Measurements from ENCODE around the gene RAB36. TPM values are rescaled to one million over a fixed set of nuclear protein-coding genes. Genes with fewer than 3 reads are reported as not detected.

The RAB36 gene
- total and polyA plus RNA-seq, 12 donors, result 4.0 to 13.0 (median 7.2) TPM

DNA sequence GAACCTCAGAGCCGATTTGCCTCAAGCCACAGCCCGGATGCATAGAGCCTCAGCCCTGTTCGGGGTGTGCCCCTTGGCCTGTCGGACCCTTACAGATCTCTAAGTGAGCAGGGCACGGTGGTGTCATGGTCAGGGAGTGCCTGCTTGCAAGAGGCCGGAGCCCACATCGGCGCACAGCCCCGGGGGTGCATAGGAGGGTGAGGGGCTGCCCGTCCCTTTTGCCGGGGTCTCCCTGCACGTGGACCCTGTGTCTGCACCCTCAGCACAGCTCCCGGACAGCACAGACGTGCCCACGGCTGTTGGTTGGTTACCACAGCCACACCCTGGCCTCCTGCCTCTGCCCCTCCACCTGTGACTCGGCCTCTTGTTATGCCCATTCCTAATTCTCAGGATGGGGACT is 6.5 kb downstream of the RAB36 start:
- Histone ChIP-seq H3K4me3 (no peak overlapping the region), H3K27me3 (no peaks in the 10 kb centered on the region), H3K4me1 (replicated peaks in 1 of 2) (no peaks in the 10 kb centered on the region), H3K27ac (no peak overlapping the region), H3K9me3 (replicated peaks in 1 of 3) (no peaks in the 10 kb centered on the region), H3K36me3 (replicated peaks in 1 of 2) (peaks cover 0 to 4% of the 10 kb centered on the region in 2 donors)
- intact Hi-C loops (cut with DNase I), result loop anchor here in 1 of 2 donors (10.0 kb wide), 1 partner anchor 77 kb away; the partner anchor contains the start of gene GNAZ
- no peak for DNase-seq
- WGBS, 4 donors, result 91 to 100% (median 94%) methylated on average over 5 to 16 of the region's 16 CpGs
- no peak for TF ChIP-seq POLR2A (IDR thresholded peaks at IDR 0.05)
- TF ChIP-seq, protein P1, sequence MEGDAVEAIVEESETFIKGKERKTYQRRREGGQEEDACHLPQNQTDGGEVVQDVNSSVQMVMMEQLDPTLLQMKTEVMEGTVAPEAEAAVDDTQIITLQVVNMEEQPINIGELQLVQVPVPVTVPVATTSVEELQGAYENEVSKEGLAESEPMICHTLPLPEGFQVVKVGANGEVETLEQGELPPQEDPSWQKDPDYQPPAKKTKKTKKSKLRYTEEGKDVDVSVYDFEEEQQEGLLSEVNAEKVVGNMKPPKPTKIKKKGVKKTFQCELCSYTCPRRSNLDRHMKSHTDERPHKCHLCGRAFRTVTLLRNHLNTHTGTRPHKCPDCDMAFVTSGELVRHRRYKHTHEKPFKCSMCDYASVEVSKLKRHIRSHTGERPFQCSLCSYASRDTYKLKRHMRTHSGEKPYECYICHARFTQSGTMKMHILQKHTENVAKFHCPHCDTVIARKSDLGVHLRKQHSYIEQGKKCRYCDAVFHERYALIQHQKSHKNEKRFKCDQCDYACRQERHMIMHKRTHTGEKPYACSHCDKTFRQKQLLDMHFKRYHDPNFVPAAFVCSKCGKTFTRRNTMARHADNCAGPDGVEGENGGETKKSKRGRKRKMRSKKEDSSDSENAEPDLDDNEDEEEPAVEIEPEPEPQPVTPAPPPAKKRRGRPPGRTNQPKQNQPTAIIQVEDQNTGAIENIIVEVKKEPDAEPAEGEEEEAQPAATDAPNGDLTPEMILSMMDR (IDR thresholded peaks at IDR 0.05), result no peak

DNA sequence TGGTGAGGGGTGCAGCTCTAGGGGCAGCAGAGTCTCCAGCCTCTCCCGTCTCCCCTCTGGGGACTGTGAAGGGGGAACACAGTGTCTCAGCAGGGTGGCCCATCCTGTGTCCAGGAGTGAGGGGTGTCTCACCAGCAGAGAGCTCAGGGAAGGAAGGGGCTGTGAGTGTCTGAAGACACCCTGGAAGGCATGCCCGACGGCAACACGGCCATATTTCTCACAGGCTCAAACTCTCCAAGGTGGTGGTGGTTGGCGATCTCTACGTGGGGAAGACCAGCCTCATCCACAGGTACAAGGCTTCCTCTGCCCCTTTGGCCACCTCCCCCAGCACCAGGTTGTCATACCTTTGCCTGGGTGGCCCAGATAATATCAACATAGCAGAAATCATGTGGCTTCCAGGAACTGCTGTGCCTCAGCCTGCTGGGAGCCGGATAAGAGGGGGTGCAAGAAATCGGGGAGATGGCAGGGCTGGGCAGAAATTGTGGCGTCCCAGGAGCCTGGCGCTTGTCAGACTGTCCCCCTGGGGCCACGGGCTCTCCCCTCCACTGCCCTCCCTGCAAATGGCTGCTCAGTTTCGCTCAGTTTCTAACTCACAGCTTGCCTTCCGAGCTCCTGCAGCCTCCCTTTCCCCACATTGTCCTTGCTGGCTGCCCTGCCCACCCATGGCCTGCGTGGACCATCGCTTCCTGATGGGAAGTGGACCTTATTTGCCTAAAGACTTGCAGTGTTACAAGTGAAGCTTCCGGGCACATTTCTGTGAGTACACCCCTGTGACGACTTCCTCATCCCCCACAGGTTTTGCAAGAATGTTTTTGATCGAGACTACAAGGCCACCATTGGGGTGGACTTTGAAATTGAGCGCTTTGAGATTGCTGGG is 7.2 kb downstream of the RAB36 start:
- no peak for TF ChIP-seq POLR2A (IDR thresholded peaks at IDR 0.05)
- TF ChIP-seq, protein P1 (IDR thresholded peaks at IDR 0.05), result no peak
- no peaks in the 10 kb centered on the region for H3K27me3 ChIP-seq
- intact Hi-C loops (cut with DNase I), result loop anchor here in 1 of 2 donors (10.0 kb wide), 1 partner anchor 78 kb away; the partner anchor contains the start of gene GNAZ
- no peak for DNase-seq
- peaks cover 0 to 4% of the 10 kb centered on the region in 2 donors for H3K36me3 ChIP-seq (replicated peaks in 1 of 2)
- no peaks in the 10 kb centered on the region for H3K4me1 ChIP-seq (replicated peaks in 1 of 2)
- no peak overlapping the region for H3K4me3 ChIP-seq
- WGBS, 4 donors, result 86 to 94% (median 89%) methylated on average over 14 to 19 of the region's 19 CpGs
- no peaks in the 10 kb centered on the region for H3K9me3 ChIP-seq (replicated peaks in 1 of 3)
- no peak overlapping the region for H3K27ac ChIP-seq

DNA sequence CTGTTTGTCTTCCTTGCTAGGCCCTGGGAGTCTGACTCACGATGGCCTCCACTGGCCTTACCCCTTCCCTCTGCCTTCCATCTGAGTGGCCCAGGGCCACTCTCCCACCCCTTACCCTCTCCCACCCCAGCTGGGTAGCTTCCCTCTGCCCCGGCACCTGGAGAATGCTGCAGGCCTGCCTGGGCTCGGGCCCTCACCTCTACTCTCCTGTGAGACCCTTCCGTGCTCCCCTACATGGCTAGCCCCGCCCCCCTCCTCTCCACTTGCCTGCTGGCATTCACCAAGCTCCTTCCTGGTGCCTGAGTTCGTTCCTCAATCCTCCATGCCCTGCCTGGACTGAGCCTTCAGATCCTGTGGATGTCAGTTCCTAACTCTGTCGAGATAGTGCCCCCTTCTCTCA is 8.7 kb downstream of the RAB36 start:
- peaks cover 0 to 4% of the 10 kb centered on the region in 2 donors for H3K36me3 ChIP-seq (replicated peaks in 1 of 2)
- no peaks in the 10 kb centered on the region for H3K9me3 ChIP-seq (replicated peaks in 1 of 3)
- no peak overlapping the region for H3K27ac ChIP-seq
- intact Hi-C loops (cut with DNase I), result loop anchor here in 1 of 2 donors (10.0 kb wide), 1 partner anchor 79 kb away; the partner anchor contains the start of gene GNAZ
- no peak for DNase-seq
- TF ChIP-seq, protein P1 (IDR thresholded peaks at IDR 0.05), result no peak
- TF ChIP-seq POLR2A (IDR thresholded peaks at IDR 0.05), result no peak
- 86 to 91% (median 89%) methylated on average over 7 of the region's 7 CpGs for WGBS, 4 donors
- no peaks in the 10 kb centered on the region for H3K4me1 ChIP-seq (replicated peaks in 1 of 2)
- H3K27me3 ChIP-seq, result no peaks in the 10 kb centered on the region
- no peak overlapping the region for H3K4me3 ChIP-seq

DNA sequence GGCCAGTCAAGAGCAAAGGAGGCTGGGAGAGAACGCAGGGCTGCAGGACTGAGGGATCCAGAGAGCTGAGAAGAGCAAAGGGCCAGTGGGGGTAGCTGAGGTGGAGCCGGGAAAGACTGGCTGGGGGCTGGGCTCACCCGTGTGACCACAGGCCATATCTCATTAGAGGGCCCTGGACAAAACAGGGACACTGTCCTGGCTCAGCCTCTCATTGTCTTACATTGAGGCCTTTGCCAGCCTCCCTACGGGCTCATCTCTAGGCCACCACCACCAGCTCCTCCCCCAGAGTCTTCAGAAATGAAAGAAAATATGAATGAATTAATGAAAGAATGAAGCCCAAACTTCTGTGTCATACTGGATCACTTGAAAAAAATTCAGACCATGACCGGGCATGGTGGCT is 9.2 kb downstream of the RAB36 start:
- intact Hi-C loops (cut with DNase I), result loop anchor here in 1 of 2 donors (10.0 kb wide), 1 partner anchor 80 kb away; the partner anchor contains the start of gene GNAZ
- H3K36me3 ChIP-seq (replicated peaks in 1 of 2), result peaks cover 0 to 4% of the 10 kb centered on the region in 2 donors
- no peak for DNase-seq
- no peaks in the 10 kb centered on the region for H3K4me1 ChIP-seq (replicated peaks in 1 of 2)
- H3K27me3 ChIP-seq, result no peaks in the 10 kb centered on the region
- no peak overlapping the region for H3K27ac ChIP-seq
- WGBS, 4 donors, result 90 to 95% (median 92%) methylated on average over 5 of the region's 5 CpGs
- TF ChIP-seq, protein P1 (IDR thresholded peaks at IDR 0.05), result no peak
- no peak for TF ChIP-seq POLR2A (IDR thresholded peaks at IDR 0.05)
- no peak overlapping the region for H3K4me3 ChIP-seq
- H3K9me3 ChIP-seq (replicated peaks in 1 of 3), result no peaks in the 10 kb centered on the region

Measured in adrenal gland (tissue), 12 donors.